ENCODE data around the gene SERPINE3. TPM values are rescaled to one million over a fixed set of nuclear protein-coding genes. Genes with fewer than 3 reads are reported as not detected.
A peak's percentile ranks its signal among the peaks of the same experiment; 100 is the strongest.

Gene SERPINE3
- total RNA-seq, 1 experiment from 2014 or later, result not detected

DNA sequence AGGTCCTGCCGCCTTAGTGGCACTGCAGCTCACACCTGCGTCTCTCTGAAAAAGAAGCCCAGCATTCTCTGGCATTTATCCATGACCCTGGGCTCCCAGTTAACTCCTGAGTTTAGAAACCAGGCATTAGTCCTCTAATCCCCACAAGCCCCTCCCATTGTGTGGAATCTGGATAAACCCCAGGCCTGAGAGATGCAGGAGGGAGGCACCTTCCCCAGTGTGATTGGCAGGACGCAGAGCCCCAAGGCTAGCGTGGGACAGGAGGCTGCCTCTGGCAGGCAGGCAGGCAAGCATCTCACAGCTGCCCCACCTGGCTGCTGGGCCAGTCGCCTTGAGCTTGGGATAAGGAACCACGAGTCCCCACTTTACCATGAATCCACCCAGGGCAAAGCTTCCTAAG is 11.0 kb upstream of the SERPINE3 start:
- no peak for DNase-seq (ENCODE audit: low read depth)

DNA sequence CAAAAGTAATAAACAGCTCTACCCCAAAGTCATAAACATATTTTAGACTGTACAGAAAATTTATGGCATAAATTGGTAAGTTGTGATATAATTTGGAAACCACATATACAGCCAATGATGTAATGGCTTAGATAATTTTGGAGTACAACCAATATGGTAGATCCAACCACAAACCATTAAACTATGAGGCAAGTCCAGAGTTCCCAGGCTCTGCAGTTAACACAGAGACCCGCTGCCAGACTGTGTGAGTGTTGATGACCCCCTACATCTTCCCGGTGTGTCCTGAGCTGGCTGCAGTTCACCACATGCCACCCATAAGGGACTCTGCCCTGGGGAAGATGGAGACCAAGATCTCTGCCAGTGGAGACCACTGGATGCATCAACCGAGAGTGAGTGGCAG is 9.9 kb upstream of the SERPINE3 start:
- DNase-seq (ENCODE audit: low read depth), result no peak

DNA sequence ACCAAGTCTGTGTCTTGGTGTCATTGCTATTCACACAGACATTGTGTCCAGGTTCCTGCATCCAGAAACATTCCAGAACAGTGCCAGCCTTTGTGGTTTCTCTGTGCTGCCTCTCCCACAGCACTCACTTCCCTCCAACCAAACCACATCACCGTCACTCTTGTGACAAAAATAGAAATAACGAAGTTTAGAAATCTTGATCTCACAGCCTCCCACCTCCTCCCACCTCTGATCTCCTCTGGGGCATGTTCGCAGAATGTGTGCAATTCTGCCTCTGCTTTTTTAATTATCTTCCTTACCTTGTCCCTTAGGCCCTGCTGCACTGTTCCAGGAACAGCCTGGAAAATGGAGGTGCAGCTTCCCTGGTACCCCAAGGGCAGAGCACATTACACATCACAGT is 8.7 kb upstream of the SERPINE3 start:
- peak; percentile 74 for DNase-seq (ENCODE audit: low read depth)

DNA sequence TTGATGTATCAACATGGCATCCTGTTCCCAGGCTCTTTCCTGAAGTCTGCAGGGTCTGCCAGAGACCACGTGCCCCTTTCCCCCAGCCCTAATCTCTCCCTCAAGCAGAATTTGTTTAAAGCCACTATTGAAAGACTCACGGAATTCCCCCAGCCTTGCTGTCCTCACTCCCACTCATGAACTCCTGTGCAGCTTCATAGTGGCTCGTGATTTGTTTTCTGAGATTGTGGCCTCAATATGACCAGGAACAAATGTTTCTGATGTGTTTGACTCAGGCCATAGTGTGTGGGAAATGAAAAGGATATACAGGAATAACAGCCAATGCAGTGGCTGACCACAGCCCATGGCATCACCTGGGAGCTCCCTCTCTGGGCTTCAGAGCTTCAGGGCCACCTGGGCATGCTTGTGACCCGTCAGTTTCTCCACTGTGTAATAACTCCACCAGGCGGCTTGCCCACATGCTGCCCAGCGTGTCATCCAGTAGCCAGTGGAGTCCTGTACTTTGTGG is 8.1 kb upstream of the SERPINE3 start:
- DNase-seq (ENCODE audit: low read depth), result peak; percentile 32

DNA sequence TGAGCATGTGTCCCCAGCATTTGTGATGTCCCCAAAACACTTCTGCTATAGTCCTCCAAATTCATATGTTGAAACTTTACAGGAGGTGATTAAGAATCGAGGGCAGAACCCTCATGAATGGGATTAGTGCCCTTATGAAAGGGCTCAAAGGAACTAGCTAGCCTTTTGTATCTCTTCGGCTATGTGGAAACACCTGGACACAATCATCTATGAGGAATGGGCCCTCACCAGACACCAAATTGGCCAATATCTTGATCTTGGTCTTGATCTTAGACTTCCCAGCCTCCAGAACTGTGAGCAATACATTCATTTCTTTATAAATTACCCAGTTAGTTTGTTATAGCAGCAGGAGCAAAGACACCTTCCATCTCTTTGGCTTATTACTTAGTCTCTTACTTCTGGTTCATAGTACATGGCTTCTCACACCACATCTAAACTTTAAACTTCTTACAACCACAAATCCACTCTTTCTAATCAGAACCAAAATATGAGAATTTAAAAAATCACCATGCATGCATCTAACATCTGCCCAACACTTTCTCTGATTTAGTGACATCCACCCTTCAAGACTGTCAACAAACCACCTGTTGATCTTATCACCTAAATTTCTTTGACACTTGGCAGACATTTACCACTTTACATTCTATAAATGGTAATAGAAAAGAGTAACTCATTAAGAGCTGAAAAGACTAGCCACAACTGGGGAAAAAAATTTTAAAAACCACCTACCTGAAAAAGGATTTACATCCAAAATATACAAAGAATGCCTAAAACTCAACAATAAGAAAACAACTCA is 6.7 kb upstream of the SERPINE3 start:
- DNase-seq (ENCODE audit: low read depth), result no peak

DNA sequence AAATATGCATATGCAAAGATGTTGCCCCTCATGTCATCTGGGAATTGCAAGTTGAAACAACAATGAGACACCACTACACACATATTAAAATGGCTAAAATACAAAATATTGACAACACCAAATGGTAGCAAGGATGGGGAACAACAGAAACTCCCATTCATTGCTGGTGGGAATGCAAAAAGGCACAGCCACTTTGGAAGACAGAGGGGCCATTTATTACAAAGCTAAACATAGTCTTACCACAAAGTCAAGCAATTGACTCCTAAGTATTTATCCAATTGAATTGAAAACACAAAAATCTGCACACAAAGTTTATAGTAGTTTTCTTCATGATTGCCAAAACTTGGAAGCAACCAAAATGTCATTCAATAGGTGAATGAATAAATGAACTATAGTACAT is 6.1 kb upstream of the SERPINE3 start:
- DNase-seq (ENCODE audit: low read depth), result no peak

DNA sequence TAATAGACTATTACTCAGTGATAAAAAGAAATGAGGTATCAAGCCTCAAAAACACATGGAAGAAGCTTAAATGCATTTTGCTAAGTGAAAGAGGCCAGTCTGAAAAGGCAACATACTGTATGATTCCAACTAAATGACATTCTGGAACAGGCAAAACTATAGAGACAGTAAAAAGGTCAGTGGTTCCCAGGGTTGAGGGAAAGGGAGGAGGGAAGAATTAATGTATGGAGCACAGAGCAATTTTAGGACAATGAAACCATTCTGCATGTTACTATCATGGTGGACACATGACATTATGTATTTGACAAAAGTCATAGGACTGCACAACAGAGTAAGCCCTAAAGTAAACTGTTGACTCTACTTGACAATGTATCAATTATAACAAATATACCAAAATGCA is 5.7 kb upstream of the SERPINE3 start:
- DNase-seq (ENCODE audit: low read depth), result no peak

DNA sequence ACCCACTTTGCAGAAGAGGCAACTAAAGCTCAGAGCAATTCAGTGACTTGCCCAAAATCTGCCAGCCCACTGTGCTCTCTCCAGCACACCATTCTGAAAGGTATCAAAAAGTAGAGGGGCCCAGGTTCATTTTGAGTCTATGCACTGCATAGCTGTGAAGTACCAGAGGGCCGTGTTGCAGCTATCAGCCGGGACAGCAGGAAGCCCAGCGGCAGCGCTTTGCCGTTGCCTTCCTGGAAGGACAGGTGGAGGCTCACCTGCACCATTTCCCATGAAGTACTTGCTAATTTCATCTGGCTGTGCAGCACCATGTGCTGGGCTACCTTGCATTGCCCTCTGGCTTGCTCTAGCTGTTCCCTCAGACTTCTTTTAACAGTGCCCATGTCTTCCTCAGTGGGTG is 2.7 kb upstream of the SERPINE3 start:
- no peak for DNase-seq (ENCODE audit: low read depth)

DNA sequence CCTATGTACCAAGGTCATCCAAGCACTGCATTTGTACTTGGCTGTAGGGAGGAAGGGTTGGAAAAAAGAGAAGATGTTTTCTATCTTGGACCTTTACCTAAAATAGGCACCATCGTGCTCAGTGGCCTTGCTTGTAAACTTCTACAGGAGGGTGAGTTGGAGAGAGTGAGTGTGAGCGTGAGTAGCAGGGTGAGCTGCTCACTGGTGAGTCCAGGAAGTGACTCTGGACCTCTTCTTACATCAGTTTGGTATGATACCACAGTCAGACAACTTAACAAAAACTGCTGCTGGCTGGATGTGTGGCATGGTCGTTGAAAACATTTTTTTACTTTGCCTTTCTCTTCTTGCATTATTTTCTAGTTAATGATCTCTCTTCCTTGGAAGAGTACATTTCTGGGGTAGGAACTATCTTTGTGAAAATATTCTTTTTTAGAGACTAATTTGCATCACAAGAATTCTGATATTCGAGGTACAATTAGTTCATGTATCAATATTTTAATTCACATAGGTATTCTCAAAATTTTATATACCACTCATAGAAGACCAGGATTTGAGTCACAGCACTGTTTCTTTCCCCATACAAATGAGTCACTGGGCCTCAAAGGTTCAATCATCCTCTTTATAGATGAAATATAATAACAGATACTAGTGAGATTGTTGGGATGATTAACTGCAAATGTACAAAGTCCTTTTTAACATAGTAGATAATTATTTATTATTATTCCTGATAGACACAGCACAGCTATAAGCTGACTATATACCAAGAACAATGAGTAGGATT is 651 bp downstream of the SERPINE3 start:
- DNase-seq (ENCODE audit: low read depth), result no peak

DNA sequence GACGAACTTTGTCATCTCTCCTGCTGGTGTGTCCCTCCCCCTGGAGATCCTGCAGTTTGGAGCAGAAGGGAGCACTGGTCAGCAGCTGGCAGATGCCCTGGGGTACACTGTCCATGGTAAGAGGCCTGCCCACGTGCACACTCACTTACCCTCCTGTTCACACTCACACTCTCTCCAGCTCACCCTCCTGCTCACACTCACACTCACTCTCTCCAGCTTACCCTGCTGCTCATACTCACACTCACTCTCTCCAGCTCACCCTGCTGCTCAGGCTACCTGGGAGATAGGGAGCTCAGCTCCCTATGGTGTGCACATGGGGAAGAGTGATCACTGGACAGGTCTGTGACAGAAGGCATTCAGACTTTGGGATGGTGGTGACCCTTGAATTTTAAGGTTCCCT is 1.7 kb downstream of the SERPINE3 start:
- no peak for DNase-seq (ENCODE audit: low read depth)

DNA sequence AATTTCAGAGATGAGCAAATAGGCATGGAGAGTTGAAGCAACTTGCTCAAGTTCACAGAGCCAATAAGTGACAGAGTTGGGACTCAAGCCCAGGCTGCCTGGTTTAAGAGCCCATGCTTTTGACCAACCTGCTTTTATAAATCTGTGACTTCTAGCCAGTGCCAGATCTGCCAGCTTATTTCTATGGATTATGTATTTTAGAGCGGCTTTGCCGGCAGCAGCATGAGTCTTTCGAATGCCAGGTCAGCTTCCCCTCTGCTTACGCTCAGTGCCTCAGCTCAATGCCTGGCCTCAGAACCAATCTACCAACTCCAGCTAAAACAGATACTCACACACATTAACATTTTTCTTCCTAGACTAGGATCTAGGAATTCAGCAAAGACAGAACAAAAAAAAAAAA is 2.3 kb downstream of the SERPINE3 start:
- DNase-seq (ENCODE audit: low read depth), result no peak

DNA sequence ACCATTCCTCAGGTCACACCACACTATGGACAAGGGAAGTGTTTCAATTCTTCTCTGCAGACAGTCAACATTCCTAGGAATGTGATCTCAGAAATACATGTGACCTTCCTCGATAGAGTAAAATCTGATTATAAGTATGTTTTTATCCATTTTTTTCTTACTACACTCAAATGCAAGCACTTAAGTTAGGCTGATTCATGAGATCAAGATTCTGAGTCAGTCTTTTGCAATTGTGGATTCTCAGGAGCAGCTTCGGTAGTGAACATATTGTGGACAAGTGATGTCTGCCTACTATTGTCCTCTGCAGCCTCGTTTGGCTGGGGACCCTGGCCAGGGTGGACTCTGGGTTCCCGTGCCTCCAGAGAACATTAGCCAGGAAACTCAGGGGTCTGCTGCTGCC is 3.2 kb downstream of the SERPINE3 start:
- DNase-seq (ENCODE audit: low read depth), result peak; percentile 48

DNA sequence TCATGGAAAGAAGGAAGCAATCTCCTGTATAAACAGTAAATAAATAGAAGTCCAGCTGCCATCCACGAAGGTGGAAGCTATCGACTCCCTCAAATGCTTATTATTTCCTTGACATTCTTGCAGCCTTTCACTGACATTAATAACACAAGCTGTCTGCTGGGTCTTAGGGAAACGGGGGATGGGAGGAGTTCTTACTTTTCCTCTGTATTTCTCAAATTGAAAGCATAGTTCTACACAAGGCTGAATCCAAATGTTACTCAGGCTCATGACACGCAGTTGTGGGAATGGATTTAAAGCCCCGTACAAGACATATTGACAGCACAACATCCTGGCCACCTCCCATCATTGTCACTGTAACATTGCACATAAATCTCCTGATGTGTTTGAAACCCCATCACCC is 4.0 kb downstream of the SERPINE3 start:
- no peak for DNase-seq (ENCODE audit: low read depth)

DNA sequence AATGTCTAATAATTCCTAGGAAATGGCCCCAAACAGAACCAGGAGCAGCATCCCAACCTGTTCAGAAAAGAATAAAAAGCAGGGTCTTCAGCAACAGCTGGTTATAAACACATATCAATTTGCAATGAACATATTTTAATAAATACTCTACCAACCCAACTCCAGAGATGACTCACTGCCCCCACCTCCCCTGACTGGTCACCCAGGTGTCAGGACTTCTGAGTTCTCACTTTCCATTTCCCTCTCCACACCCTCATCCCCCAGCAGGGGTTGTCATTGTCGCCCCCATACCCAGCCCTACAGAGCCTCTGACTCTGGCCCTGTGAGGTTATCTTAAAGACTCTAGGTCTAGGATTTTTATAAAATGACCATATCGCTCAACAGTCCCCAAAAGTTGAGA is 6.9 kb downstream of the SERPINE3 start:
- DNase-seq (ENCODE audit: low read depth), result no peak

DNA sequence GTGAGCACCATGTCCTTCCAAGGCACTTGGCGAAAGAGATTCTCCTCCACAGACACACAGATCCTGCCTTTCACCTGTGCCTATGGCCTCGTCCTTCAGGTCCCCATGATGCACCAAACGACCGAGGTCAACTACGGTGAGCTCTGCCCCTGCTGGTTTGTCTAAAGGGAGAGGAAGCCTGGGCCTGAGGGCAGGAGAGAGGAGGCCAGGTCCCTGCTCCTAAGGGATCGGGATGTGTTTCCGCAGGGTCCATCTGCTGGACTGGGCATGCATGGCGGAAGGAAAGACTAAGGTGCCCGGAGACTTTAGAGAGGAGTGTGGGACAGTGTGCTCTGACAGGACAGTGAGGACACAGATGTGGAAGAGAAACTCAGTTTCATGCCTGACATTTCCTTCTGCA is 7.6 kb downstream of the SERPINE3 start:
- DNase-seq (ENCODE audit: low read depth), result no peak

DNA sequence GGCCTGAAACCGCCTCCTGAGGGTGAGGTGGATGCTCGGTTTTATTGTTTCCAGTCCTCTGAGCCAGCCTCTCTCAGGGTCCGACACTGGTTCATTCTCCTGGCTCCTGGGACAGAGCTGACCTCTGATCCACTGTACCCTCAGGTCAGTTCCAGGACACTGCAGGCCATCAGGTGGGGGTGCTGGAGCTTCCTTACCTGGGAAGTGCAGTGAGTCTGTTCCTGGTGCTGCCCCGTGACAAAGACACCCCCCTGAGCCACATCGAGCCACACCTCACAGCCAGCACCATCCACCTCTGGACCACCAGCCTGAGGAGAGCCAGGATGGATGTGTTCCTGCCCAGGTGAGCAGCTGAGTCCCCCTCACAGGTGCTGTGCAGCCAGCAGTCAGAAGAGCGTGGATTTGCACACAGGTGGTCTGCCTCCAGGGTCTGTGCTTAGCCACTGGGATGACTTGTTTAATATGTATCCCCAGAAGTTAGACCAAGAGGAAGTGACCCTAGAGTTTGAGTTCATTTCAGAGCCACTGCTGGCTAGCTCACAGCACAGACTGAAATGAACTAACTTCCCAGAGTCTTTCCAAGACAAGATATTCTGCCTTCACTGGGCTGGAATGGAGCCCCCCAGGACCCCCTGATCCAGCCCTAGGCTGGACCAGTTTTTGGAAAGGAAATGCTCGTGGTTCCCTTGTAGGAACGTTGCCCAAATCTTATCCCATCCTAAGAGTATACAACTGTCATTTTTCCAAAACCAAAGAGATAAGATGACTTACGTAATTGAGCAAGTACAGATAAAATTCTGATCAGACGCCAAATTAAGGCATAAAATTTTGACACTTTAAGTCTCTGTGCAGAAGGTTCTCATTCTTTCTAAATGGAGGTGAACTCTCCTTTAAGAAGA is 8.8 kb downstream of the SERPINE3 start:
- DNase-seq (ENCODE audit: low read depth), result no peak

DNA sequence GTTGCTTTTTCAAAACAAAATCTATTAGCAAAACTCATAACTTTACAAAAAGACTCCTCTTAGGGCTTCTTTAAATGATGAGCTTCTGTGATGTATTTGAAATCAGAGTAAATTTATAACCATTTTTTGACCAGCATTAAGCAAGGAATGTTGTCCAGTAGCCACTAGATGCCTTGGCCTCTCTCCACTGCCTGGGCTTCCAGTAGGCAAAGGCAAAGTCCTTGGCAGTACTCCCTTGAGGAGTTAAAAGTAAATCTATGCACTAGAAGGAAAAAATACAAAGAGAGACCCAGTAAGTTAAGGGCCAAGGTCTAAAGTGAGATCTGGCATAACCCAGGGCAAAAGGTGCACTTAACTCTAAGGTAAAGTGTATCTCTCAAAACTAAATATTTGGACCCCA is 9.5 kb downstream of the SERPINE3 start:
- DNase-seq (ENCODE audit: low read depth), result no peak

DNA sequence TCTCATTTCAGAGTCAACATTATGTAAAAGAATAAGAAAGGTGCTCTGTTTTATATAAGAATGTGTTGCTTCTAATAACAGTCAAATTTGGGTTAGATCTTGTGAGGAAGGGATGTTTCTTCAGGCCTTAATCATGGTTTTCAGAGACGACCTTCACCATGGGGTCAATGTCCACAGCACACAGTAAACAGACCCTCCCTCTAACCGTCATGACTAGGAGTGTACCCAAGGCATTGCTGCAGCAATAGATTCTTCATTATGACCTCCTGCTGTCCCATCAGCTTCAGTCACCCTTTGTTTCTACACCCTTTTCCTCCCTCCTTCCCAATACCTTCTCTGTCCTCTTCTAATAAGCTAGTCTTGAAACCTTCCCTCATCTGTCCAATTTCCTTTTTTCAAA is 15.7 kb downstream of the SERPINE3 start:
- no peak for DNase-seq (ENCODE audit: low read depth)

DNA sequence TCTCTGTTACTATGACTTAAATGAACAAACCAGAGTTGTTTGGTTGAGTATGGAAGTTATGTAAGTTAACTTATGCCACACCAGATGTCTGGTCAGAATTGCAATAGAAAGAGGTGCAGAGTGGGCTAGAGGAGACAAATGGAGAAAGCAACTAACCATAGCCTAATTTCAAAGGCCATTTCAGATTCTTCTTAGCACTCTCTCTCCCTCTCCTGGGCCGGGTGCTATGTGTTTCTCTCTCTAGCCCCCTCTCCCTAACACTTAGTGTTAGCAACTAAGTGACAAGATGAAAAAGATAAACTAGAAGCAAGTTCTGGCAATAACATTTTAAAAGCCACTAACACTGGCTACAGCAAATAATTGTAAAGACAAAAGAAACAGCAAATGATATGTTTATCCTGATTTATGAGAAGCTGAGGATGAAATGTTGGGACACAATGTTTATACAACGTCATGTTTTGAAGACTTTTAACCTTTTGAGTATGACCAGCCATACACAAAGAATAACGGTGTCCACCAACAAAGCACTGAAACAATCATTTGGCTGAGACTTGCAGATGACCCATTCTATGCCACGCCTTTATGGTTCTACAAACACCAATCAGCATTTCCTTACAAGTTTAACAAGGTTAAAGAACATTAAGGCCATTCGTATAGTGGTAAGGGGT is 18.6 kb downstream of the SERPINE3 start:
- no peak for DNase-seq (ENCODE audit: low read depth)

DNA sequence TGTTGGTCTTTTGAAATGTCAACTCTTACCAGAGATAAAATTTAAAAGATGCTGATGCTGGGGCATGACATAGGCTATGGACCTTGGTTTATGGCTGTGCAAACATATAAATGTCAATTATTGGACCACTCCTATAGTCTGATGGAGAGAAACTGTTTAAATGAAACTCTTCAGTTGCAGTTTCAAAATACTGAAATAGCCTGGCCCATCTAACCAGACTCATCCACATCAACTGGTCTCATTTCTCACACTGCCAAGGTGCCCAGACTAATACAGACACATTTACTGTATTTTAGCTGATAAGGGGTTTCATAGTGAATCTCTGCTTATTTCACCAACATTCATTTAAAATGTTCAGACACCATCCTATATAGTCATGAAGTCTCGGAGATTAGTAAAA is 19.9 kb downstream of the SERPINE3 start:
- DNase-seq (ENCODE audit: low read depth), result no peak

DNA sequence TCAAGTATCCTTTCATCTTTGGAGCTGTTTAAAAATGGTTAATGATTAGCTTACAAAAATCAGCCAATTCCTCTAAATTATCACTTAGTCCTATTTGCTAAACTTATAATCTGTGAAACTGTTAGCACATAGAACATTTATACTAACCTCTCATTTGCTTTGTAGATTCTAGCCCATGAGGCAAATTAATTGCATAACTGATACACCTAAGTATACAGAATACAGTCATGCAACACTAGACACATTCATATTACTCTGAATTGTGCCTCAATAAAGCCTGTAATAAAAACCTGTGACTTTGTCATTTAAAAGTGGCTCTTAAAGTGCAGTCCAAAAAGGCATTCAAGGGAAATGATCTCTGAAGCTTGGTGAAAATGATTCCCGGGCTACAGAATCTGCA is 21.0 kb downstream of the SERPINE3 start:
- DNase-seq (ENCODE audit: low read depth), result no peak
